Measurements from ENCODE around the gene TBX1.

DNA sequence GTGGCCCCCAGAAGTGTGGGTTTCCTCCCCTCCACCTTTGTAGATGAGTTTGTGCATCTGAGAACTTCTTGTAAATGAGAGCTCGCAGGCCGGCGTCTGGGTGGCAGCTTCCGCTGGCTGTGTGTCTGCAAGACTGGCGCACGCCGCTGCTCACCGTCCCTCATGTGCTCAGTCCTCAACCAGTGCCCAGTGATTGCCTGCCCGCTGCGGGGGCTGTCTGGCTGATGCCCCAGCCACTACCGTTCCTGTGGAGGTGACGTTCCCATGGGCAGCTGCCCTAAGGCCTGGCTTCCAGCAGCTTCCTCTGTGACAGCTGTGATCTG, 8.8 kb downstream of the TBX1 start:
- TF ChIP-seq EZH2 (IDR thresholded peaks at IDR 0.05; ENCODE audit: insufficient read depth, low read length) = no peak
- TF ChIP-seq, protein P1, sequence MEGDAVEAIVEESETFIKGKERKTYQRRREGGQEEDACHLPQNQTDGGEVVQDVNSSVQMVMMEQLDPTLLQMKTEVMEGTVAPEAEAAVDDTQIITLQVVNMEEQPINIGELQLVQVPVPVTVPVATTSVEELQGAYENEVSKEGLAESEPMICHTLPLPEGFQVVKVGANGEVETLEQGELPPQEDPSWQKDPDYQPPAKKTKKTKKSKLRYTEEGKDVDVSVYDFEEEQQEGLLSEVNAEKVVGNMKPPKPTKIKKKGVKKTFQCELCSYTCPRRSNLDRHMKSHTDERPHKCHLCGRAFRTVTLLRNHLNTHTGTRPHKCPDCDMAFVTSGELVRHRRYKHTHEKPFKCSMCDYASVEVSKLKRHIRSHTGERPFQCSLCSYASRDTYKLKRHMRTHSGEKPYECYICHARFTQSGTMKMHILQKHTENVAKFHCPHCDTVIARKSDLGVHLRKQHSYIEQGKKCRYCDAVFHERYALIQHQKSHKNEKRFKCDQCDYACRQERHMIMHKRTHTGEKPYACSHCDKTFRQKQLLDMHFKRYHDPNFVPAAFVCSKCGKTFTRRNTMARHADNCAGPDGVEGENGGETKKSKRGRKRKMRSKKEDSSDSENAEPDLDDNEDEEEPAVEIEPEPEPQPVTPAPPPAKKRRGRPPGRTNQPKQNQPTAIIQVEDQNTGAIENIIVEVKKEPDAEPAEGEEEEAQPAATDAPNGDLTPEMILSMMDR (IDR thresholded peaks at IDR 0.05; ENCODE audit: insufficient read depth, low read depth, low read length) = no peak

Measured in astrocyte (in vitro differentiated cells and primary cell).